ENCODE measurements around the gene PHACTR2.

DNA sequence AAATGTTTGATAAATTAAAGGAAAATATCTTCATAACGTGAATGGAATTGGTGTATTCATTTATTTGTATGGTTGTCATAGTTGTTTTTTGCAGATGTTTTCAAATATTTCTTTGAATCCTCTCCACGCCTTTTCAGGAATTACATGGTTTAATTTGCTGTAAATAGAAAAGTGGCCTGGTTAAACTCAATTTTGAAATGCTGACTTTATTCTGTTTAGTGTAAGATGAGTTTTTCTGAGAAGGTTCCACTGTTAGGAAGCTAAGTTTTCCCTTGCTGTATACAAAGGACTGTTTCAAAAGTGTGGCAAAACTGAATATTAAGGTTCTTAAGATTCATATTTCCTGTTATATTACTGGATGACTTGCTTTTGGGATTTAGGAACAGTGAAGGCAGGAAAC lies 186.0 kb downstream of the PHACTR2 start:
- TF ChIP-seq, protein P1, sequence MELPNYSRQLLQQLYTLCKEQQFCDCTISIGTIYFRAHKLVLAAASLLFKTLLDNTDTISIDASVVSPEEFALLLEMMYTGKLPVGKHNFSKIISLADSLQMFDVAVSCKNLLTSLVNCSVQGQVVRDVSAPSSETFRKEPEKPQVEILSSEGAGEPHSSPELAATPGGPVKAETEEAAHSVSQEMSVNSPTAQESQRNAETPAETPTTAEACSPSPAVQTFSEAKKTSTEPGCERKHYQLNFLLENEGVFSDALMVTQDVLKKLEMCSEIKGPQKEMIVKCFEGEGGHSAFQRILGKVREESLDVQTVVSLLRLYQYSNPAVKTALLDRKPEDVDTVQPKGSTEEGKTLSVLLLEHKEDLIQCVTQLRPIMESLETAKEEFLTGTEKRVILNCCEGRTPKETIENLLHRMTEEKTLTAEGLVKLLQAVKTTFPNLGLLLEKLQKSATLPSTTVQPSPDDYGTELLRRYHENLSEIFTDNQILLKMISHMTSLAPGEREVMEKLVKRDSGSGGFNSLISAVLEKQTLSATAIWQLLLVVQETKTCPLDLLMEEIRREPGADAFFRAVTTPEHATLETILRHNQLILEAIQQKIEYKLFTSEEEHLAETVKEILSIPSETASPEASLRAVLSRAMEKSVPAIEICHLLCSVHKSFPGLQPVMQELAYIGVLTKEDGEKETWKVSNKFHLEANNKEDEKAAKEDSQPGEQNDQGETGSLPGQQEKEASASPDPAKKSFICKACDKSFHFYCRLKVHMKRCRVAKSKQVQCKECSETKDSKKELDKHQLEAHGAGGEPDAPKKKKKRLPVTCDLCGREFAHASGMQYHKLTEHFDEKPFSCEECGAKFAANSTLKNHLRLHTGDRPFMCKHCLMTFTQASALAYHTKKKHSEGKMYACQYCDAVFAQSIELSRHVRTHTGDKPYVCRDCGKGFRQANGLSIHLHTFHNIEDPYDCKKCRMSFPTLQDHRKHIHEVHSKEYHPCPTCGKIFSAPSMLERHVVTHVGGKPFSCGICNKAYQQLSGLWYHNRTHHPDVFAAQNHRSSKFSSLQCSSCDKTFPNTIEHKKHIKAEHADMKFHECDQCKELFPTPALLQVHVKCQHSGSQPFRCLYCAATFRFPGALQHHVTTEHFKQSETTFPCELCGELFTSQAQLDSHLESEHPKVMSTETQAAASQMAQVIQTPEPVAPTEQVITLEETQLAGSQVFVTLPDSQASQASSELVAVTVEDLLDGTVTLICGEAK (IDR thresholded peaks at IDR 0.05) = no peak
- TF ChIP-seq, protein P1 (CRISPR knock-in tag; IDR thresholded peaks at IDR 0.05) = no peak
- TF ChIP-seq HCFC1 (IDR thresholded peaks at IDR 0.05; ENCODE audit: low read depth, low read length) (no peak), EP300 (IDR thresholded peaks at IDR 0.05; ENCODE audit: low read depth in 2 of 2, low read length in 2 of 2) (no peak), EP300 (CRISPR knock-in tag; IDR thresholded peaks at IDR 0.05; ENCODE audit: borderline replicate concordance) (no peak), TCF12 (IDR thresholded peaks at IDR 0.05) (no peak), TCF12 (CRISPR knock-in tag; IDR thresholded peaks at IDR 0.05) (no peak), CAMTA2 (CRISPR knock-in tag; IDR thresholded peaks at IDR 0.05; ENCODE audit: borderline replicate concordance) (no peak), MXI1 (IDR thresholded peaks at IDR 0.05; ENCODE audit: borderline replicate concordance, low read depth, low read length) (no peak), CEBPB (IDR thresholded peaks at IDR 0.05; ENCODE audit: borderline replicate concordance, low read depth, low read length) (no peak), CHCHD3 (CRISPR knock-in tag; IDR thresholded peaks at IDR 0.05) (no peak), PCBP1 (IDR thresholded peaks at IDR 0.05; ENCODE audit: borderline replicate concordance, low read depth, low read length) (no peak), CBX5 (CRISPR knock-in tag; IDR thresholded peaks at IDR 0.05; ENCODE audit: borderline replicate concordance) (no peak)
- TF ChIP-seq, protein P2, sequence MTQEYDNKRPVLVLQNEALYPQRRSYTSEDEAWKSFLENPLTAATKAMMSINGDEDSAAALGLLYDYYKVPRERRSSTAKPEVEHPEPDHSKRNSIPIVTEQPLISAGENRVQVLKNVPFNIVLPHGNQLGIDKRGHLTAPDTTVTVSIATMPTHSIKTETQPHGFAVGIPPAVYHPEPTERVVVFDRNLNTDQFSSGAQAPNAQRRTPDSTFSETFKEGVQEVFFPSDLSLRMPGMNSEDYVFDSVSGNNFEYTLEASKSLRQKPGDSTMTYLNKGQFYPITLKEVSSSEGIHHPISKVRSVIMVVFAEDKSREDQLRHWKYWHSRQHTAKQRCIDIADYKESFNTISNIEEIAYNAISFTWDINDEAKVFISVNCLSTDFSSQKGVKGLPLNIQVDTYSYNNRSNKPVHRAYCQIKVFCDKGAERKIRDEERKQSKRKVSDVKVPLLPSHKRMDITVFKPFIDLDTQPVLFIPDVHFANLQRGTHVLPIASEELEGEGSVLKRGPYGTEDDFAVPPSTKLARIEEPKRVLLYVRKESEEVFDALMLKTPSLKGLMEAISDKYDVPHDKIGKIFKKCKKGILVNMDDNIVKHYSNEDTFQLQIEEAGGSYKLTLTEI (CRISPR knock-in tag; conservative IDR thresholded peaks at IDR 0.05) = no peak
- TF ChIP-seq, protein P3, sequence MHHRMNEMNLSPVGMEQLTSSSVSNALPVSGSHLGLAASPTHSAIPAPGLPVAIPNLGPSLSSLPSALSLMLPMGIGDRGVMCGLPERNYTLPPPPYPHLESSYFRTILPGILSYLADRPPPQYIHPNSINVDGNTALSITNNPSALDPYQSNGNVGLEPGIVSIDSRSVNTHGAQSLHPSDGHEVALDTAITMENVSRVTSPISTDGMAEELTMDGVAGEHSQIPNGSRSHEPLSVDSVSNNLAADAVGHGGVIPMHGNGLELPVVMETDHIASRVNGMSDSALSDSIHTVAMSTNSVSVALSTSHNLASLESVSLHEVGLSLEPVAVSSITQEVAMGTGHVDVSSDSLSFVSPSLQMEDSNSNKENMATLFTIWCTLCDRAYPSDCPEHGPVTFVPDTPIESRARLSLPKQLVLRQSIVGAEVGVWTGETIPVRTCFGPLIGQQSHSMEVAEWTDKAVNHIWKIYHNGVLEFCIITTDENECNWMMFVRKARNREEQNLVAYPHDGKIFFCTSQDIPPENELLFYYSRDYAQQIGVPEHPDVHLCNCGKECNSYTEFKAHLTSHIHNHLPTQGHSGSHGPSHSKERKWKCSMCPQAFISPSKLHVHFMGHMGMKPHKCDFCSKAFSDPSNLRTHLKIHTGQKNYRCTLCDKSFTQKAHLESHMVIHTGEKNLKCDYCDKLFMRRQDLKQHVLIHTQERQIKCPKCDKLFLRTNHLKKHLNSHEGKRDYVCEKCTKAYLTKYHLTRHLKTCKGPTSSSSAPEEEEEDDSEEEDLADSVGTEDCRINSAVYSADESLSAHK (CRISPR knock-in tag; IDR thresholded peaks at IDR 0.05; ENCODE audit: borderline replicate concordance) = no peak

All from HepG2 (cell line).